HG03066 (cell line): ENCODE data around the gene LRRC2.
"Not testable (repeated sequence)": the region's sequence is repeated elsewhere in the genome, so short reads cannot be mapped to it uniquely, and the experiment has no call there.

Experiments
- ATAC-seq: cut with Tn5 transposase; IDR thresholded peaks from one replicate; pipeline ENCODE4 v1.9.1; 2021; ENCODE audit warnings: low read depth; ENCODE audit not compliant: unreplicated experiment

Gene LRRC2

GRCh38 chr3:46584598-46585467, 18.7 kb upstream of the LRRC2 start:
- no peak for ATAC-seq

GRCh38 chr3:46580675-46581074, 14.6 kb upstream of the LRRC2 start:
- ATAC-seq = no peak

- ATAC-seq = no peak
Observed at GRCh38 chr3:46579756-46580286, 13.7 kb upstream of the LRRC2 start.

GRCh38 chr3:46578973-46579755, 13.1 kb upstream of the LRRC2 start:
- ATAC-seq = no peak

GRCh38 chr3:46577580-46578249, 11.6 kb upstream of the LRRC2 start:
- not testable (repeated sequence) for ATAC-seq

- no peak for ATAC-seq
Observed at GRCh38 chr3:46576879-46577278, 10.8 kb upstream of the LRRC2 start.

- ATAC-seq = no peak
Observed at GRCh38 chr3:46576386-46576785, 10.3 kb upstream of the LRRC2 start.

- no peak for ATAC-seq
Observed at GRCh38 chr3:46575577-46576222, 9.6 kb upstream of the LRRC2 start.

GRCh38 chr3:46574881-46575576, 8.9 kb upstream of the LRRC2 start:
- ATAC-seq = no peak

- ATAC-seq = no peak
Observed at GRCh38 chr3:46574243-46574646, 8.1 kb upstream of the LRRC2 start.

- ATAC-seq = no peak
Observed at GRCh38 chr3:46573701-46574100, 7.6 kb upstream of the LRRC2 start.

GRCh38 chr3:46571684-46572083, 5.6 kb upstream of the LRRC2 start:
- ATAC-seq = no peak

GRCh38 chr3:46565607-46566039, 479 bp downstream of the LRRC2 start:
- ATAC-seq = no peak

GRCh38 chr3:46565077-46565476, 1.0 kb downstream of the LRRC2 start:
- no peak for ATAC-seq

- no peak for ATAC-seq
Observed at GRCh38 chr3:46564190-46565021, 1.7 kb downstream of the LRRC2 start.

GRCh38 chr3:46561951-46562350, 4.2 kb downstream of the LRRC2 start:
- no peak for ATAC-seq

- ATAC-seq = no peak
Observed at GRCh38 chr3:46561511-46561910, 4.6 kb downstream of the LRRC2 start.

- no peak for ATAC-seq
Observed at GRCh38 chr3:46559091-46559704, 6.9 kb downstream of the LRRC2 start.
